HG03521 (cell line): Measurements from ENCODE around the gene PTH1R.

ENCODE experiments used
- ATAC-seq: cut with Tn5 transposase; IDR thresholded peaks from one replicate; pipeline ENCODE4 v1.9.1; 2021; ENCODE audit warnings: mild to moderate bottlenecking, moderate library complexity; ENCODE audit not compliant: unreplicated experiment

PTH1R gene

DNA sequence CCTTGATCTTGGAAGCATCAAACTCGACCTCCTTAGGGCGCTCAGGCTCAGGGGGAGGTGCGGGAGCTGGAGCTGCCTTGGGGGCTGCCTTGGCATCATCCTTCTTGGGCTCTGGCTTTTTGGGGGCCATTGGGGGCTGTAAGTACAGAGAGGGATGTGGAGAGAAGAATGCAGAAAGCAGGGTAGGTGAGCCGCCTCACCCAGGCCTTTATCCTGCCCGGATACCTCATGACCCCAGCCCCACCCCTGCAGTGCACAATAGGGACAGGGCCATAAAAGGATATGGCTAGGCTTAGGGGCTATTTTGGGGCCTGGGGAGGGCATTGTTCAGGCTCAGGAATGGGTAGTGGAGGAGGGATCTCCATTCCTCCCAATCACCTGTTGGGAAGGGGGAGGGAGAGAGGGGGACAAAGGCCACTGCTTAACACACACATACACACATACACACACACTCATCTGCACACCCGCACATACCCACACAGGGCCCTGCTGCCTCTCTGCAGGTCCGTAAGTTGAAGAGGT lies 14.2 kb upstream of the PTH1R start, which contains the start of gene MYL3:
Gene MYL3 (minus strand): TSS at position 184 of the 522 bp plus-strand sequence. CDS start 54 bp downstream, at position 130.
- no peak for ATAC-seq

DNA sequence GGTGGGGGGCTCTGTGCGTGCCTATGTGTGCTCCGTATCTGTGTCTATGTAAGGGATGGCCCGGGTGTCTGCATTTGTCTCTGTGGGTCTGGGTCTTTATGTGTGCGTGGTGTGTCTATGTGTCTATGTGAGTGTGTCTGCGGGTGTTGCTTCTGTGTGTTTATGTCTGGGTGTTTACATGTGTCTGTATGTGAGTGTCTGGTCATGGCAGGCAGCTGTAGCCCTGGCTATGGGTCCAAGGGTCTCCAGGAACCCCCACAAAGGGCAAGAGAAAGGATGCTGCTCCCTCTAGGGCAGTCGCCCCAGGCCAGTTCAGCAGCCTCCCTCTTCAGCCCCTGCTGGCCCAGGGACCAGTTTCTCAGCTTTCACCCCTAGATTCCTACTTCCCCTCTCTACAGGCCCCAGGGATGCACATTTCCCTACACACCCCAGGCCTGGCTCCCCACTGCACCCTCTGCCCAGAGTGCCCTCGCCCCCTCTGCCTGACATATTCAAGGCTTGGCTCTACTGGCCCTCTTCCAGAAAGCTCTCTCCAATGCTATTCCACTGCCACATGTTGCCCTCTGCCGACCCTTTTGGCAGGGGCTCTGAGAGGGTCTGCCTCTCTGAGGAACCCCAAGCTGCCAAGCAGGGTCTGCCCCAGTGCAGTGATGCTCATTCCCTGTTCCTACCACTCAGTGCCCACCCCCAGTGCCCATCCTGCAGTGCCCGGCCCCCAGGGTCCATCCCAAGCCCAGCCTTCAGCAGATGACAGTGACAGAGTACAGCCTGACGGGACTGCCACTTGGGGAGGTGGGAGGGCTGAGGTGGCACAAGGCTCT lies 13.2 kb upstream of the PTH1R start:
- no peak for ATAC-seq

DNA sequence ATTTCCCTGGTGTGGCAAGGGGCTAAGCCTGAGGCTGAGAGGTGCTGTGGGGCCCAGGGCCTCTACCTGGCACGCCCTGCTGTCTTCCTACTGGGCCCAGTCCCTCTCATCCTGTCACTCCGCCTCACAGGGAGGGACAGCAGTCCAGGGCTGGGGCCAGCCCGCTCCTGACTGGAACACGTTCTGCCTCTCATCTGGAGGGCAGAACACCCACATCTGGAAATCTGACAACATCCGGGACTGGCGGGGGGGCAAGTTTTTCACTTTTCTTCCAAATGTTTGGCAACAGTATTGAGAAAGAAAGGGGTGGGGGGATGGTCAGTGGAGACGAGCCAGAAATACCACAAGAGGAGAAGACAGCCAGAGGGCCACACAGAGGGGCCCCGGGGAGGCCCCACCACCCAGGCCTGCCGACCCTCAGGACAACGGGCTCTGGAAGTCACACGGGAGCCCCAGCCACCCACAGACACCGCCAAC lies 12.5 kb upstream of the PTH1R start:
- no peak for ATAC-seq

DNA sequence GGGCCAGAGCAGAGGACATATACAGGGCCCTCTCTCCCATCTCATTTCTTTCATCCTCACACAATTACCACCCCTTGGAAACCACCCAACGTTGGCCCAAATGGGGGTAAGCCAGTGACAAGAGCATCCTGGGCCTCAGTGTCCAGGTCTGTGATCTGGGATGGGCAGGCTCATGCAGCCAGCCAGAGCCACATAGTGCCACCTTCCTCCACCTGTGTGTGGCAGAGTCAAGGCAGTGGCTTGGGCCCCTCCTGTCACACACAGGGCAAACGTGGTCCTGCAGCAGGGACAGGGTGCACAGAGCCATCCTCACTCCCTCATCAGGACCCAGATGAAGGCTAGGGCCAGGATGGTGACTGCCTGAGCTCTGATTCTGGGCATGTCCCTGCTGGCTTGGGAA lies 12.0 kb upstream of the PTH1R start:
- no peak for ATAC-seq

DNA sequence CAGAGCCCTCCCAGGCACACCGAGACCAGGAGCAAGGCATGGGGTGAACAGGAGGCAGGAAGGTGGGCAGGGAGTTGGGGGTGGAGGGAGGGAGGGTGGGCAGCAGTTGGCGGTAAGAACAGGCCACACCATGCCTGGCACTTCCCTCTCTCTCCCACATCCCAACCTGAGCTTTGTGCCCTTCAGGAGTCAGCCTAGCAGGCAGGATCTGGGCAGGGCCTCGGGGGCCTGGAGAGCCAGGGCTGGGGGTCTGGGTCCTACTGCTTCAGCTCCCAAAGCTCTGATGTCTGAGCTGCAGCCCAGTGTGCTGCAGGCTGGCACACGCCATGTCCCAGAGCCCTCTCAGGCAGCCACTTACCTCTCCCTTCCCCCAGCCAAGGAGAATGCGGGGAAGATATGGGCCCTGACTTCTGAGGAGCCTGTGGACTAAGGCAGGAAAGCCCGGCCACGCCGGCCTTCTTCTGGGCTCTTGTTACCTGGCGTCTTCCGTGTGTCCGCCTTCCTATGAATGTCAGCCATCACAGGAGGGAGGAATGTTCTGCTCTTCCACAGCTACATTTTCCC lies 11.4 kb upstream of the PTH1R start:
- ATAC-seq = no peak

DNA sequence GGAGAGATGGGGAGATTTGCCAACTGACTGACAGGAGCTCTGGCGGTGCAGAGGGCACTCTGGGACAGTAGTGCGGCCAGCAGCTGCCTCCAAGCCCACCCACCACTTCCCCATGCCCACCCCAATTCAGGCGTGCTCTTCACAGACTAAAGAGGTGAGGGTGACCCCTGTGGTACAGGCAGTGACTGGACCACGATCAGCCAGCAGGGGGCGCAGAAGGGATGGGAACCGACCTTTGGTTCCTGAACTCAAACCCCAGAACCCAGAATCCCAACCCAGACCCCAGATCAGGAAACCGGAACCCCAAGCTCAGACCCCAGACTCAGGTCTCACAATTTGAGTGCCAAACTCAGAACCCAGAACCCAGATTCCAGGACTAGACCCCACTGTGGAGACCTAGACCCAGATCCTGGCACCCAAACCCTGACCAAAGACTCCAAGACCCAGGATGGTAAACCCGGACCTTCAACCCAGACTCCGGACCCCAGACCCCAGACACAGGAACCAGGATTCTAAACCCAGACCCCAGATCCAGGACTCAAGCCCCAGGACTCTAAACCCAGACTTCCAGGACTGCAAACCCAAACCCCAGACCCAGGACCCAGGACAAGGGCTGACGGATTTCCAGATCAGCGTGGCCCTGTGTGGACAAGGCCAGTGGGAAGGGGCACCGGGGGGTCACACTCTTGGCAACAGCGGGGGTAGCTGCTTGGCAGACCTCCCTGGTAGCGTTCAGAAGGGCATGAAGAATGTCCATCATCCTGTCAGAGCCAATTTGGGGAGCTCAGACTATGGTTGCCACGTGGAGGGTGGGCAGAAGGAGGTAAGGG lies 10.6 kb upstream of the PTH1R start:
- no peak for ATAC-seq

DNA sequence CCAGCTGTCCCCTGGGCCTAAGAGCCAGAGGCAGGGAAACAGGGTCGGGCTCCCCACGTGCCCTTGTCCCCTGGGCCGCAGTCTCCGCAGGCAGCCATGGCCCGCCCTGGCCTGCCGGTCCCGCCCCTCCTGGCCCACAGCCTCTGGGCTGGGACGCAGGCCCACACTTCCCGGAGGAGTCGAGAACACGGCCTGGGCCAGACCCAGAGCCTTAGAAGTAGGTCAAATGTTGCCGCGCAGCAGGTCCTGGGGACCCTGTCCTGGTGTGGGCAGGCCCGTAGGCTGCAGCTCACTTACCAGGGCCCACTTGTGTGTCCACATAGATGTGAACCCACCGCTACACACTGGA lies 10.0 kb upstream of the PTH1R start:
- no peak for ATAC-seq

DNA sequence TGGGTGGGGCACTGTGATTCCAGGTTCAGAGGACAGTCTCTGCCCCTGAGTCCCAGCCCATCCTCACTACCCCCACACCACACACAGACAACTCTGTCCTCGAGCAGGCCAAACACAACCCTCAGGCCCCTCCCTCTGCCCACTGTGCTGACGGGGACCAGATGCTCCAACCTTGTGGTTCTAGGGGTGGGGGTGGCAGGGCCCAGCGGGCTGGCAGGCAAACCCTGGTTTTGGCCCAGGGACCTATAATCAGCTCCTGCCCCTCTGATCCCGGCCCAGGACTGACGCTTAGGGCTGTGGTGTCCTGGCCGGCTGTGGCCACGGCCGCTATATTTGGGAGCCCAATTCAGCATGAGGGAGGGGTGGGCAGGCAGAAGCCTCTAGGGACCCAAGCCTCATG lies 9.2 kb upstream of the PTH1R start:
- no peak for ATAC-seq

DNA sequence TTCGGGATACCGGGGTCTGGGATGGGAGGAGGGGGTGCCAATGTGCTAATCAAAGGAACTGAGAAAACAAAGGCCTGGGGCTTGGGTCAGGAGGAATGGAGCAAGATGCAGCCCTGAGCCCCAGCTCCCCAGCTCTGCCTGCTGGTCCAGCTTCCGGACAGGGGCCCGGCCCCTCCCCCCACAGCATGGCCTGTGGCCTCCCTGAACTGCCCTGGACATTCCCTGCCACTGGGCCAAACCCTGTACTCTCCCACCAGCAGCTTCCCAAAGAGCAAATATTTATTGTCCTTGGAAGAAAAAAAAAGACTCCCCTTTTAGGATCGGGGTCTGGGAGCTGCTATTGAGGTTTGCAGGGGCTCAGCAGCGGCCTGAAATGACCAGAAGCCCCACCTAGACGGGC lies 8.6 kb upstream of the PTH1R start:
- ATAC-seq = no peak

DNA sequence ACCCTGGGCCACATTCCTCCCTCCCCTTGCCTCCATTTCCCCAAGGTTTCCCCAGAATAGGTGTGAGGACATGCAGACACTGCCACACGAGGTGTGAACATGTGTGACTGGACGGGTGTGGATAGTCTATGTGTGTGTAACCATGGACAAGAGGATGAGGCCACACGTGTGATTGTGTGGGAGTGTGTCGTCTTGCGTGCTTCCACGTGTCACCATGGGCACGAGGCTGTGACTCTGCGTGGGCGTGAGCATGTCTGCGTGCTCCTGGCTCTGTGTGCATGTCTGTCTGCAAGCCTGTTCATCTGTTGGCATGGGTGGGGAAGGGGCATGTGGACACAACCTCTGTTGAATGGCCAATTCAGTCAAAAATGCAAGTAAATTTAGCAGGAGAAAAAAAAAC lies 8.1 kb upstream of the PTH1R start:
- ATAC-seq = no peak

DNA sequence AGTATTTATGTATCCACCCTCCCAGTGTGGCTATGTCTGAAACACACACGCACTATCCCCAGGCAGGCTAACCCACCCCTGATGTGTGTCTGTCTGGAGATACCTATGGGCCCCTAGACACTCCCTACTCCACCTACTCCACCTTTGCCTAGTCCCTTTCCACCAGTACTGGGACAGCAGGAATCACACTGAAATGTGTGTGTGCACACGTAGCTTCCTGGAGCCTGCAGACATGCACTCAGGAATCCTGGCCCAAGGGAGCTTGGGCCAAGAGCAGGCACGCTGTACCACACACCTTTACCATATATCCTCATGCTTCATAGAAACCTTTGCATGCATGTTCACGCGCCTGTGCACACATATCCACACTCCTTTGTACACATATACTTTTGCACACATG lies 6.9 kb upstream of the PTH1R start:
- no peak for ATAC-seq

DNA sequence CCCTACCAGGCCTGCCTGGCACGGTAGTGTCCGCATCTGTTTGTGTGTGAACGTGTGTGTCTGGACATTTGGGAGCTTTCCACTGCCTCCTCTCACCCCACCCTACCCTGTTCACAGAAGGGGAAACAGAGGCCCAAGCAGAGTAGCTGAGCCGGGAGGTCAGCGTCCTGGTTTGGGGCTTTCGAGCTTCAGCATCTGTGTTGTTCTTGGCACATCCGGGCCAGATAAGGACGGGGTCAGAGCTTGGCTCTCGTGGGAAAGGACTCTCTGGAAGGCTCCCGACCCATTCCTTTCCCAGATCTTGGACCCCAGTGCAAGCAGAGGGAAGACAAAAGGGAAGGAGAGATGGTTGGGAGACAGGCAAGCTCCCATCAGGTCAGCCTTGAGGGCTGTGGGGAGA lies 6.3 kb upstream of the PTH1R start:
- ATAC-seq = no peak

DNA sequence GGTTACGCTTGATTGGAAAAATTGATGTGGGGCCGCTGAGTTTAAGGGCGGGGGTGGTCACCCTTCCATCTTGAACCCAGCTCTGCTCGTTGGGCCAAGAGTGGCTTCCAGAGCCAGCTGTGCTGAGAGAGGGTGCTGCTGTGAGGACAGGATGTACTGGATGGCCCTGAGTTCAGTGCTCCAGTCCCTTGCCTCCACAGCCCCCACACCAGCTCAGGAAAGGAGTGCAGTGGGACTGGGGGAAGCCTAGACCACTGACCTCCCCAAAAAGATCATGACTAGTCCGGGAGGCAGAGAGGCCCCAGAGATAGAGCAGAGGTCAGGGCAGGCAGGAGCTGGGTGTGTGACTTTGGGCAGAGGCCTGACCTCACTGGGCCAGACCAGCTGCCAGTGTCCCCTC lies 4.0 kb upstream of the PTH1R start:
- no peak for ATAC-seq

DNA sequence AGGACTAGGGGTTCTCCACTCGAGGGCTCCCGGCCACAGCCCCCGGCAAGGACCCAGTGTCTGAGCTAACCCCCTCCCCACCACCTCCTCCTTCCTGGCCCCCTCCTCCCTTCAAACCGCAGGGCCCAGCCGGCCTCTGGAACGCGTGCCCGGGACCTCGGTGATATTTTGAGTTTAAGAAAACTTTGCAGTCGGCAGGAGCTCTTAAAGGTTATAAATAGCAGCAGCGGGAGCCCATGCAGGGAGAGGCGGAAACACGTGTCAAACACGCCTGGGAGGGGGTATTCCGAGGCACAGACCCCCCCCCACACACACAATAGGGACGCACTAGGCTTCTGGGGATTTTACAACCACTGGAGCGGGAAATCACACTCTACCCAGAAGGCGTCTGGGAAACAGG lies 3.1 kb upstream of the PTH1R start:
- ATAC-seq = no peak

DNA sequence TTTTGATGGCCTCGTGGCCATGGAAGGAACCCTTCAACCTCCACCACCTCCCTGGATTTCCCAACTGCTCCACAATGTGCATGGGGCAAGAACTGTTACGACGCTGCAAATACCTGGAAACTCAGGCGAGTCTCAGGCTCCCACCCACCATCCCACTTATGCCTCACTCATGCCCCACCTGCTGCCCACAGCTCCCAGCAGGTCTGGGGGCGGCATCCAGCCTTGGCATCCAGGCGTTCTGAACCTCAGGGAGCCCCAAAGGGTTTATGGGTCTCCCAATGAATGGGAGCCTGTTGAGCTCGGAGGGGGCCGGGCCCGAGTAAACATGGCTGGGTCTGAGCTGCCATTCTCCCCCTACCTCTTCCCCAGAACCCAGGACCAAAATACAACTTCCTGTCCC lies 2.0 kb upstream of the PTH1R start:
- ATAC-seq = no peak

DNA sequence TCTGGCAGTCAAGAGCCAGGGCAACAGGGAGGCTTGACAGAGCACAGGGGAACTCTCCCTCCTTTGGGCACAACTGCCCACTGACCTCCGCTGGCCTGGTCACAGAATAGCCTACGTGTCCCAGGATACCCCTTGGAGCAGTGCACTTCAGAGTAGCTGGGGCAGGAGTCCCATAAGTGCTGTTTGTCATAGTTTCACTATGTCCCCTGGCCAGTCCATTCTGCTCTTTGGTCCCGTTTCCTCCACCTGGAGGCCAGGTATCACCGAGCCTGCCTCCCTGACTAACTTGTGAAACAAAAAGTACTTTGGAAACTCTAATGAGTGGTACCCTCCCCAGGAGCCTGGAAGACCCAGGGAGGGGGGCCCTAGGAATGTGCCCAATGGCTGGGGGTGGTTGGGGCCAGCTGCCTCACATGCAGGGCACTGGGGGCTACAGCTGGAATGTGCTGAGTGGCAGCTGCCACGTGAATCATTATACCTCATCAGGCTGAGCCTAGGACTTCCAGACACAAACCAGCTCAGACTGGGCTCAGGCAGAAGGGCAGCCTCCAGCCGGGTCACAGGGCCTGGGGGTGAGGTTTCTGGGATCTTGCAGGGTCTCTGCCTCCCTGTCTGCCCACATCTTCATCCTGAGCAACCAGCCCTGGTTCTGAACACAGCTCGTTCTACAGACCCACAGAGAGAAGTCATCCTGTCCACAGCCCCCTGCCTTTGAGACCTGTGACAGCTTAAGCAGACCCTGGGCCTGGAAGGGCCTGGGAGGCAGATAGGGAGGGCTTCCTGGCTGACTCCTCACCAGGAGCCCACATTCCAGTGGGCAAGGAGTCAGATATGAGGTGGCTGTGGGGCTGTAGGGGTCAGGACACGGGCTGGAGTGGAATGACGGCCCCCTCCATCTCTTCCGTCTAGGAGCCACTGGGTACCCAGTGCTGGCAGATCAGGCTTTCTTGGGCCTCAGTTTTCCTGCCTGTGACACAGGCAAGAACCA lies 914 bp upstream of the PTH1R start:
- no peak for ATAC-seq

DNA sequence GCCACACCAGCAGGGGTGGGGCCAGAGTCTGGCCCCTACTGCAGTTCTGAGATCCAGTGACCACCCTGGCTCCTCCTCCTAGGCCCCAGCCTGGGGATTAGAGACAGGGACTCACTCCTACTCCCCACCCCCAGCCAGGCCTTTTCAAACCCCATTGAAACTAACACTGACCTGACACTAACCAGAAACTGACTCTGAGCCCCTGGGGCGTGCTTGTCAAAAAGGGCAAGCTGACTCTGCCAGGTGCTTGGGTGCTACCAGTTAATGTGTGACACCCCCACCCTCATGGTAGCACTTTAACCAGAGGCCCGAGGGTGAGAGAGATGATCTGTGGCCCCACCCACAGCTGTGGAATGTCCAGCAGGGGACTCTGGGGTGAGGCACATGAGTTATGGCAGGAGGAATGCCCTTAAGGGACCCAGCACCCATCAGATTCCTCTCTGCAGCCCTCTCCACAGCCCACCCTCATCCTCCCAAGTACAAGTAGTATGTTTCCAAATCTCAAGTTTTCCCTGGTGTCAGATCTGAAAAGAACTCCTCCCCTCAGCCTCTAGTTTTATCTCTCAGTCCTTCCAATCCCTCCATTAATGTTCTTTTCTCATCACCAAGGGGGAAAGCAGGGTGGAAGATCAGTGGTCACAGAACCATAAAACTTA lies 1.4 kb downstream of the PTH1R start:
- no peak for ATAC-seq

DNA sequence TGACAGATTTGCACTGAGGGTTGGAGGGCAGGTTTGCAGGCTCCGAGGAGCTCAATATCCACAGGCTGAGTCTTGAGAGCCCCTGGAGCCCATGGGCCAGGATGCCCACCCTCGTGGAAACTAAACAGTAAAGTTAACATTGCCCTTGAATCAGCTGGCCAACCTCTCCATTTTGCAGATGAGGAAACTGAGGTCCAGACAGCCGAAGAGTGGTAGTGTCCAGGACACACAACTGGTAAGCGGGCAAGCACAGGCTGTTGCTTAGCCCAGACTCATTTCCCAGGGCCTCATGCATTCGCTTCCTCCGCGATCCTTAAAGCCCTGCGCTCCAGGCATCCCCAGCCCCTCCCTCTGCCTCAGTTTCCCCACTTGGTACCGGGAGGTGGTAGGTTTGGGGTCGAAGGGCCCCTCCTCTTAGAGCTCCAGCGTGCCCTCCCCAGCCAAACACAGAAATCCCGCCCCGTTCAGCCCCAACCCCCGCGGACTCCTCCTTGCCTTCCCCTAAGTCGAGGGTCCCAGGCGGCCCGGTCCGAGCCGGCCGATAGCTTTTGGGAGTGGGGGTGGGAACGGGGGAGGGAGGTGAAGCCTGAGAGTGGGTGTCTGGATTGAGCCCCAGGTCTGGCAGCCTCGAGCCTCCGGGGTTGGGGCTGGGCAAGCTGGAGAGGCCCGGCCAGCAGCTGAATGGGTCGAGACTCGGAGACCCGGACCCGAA lies 3.5 kb downstream of the PTH1R start:
- no peak for ATAC-seq
